Small intestine (tissue), 7 donors: ENCODE measurements around the gene NRG3. TPM values are rescaled to one million over a fixed set of nuclear protein-coding genes. Genes with fewer than 3 reads are reported as not detected.
A peak's percentile ranks its signal among the peaks of the same experiment; 100 is the strongest.

Source experiments
- DNase-seq, 2 donors: peaks; one replicate each; pipeline versions ENCODE4 v3.0.0 to v3.0.0-alpha.2; 2013
- FAIRE-seq: peaks from 2 replicates; lab custom pipeline; 2012; peaks lifted over from hg19 to GRCh38; lab: Jason Lieb, UNC
- H3K27ac ChIP-seq, 3 donors: one replicate each; pipeline ENCODE4 v1.5.1; 2013; ENCODE audit warnings: low read length in 2 of 3, mild to moderate bottlenecking in 2 of 3, control low read depth in 1 of 3, inconsistent platforms in 1 of 3, low read depth in 1 of 3, moderate library complexity in 1 of 3
- H3K27me3 ChIP-seq, 3 donors: one replicate each; pipeline ENCODE4 v1.6.1; 2013; ENCODE audit warnings: low read length in 3 of 3, inconsistent platforms in 1 of 3; ENCODE audit not compliant: control insufficient read depth in 3 of 3, insufficient read depth in 3 of 3
- H3K36me3 ChIP-seq, 3 donors: one replicate each; pipeline ENCODE4 v1.6.1; 2013; ENCODE audit warnings: low read length in 3 of 3, inconsistent platforms in 1 of 3, low read depth in 1 of 3, mild to moderate bottlenecking in 1 of 3, moderate library complexity in 1 of 3; ENCODE audit not compliant: control insufficient read depth in 3 of 3, insufficient read depth in 2 of 3
- H3K4me1 ChIP-seq, 3 donors: one replicate each; pipeline ENCODE4 v1.6.1; 2013; ENCODE audit warnings: low read length in 2 of 3, inconsistent platforms in 1 of 3, low read depth in 1 of 3, mild to moderate bottlenecking in 1 of 3, moderate library complexity in 1 of 3; ENCODE audit not compliant: control insufficient read depth in 3 of 3, insufficient read depth in 2 of 3
- H3K4me3 ChIP-seq, 3 donors: one replicate each; pipeline ENCODE4 v1.5.1; 2013; ENCODE audit warnings: low read length in 3 of 3, control low read depth in 1 of 3, inconsistent platforms in 1 of 3, low read depth in 1 of 3, mild to moderate bottlenecking in 1 of 3, moderate library complexity in 1 of 3
- H3K9me3 ChIP-seq, 2 donors: one replicate each; pipeline ENCODE4 v1.6.1; 2013; ENCODE audit warnings: low read depth in 1 of 2, low read length in 1 of 2; ENCODE audit not compliant: control insufficient read depth in 2 of 2, insufficient read depth in 1 of 2
- WGBS, 3 donors: extraction: QIAGEN DNeasy Blood & Tissue Kit; methylation state at CpG; one replicate each; pipeline ENCODE4 v1.1.7; 2013; 5-methylcytosine and 5-hydroxymethylcytosine counted together
- polyA plus RNA-seq, 4 donors: library from polyadenylated mRNA; stranded (reverse) in 3 of 4; unstranded in 1 of 4; fragments of 200-250 nt in 3 of 4; fragments of 120-200 nt in 1 of 4; gene quantifications; one replicate each; pipeline versions ENCODE4 v1.2.1 to v1.2.3, GENCODE V29; 2013
- donor health status: healthy with polysubstance abuse.
- donor health status: control.
- donor health status: control.
- donor health status: Bipolar disorder and iron deficiency.
- donor health status: healthy.

Gene NRG3
- polyA plus RNA-seq, 4 donors, result 0.25 to 0.72 TPM; not detected in 2

- DNase-seq (peak; percentile 16 to 51), FAIRE-seq (no peak)
- WGBS, 3 donors, result 12 to 61% (median 16%) methylated on average over 2 of the region's 2 CpGs
- Histone ChIP-seq H3K27ac (no peak overlapping the region), H3K9me3 (no peaks in the 10 kb centered on the region), H3K27me3 (no peaks in the 10 kb centered on the region), H3K4me3 (no peak overlapping the region), H3K4me1 (no peaks in the 10 kb centered on the region), H3K36me3 (no peaks in the 10 kb centered on the region)
These were observed 1059.4 kb downstream of the NRG3 start for GRCh38 chr10:82934429-82934828.

GRCh38 chr10:82934947-82935346, 1060.0 kb downstream of the NRG3 start:
- WGBS, 3 donors, result 70 to 85% (median 82%) methylated on average over 2 of the region's 2 CpGs
- FAIRE-seq (no peak), DNase-seq (no peak)
- H3K4me3 ChIP-seq, result no peak overlapping the region
- no peaks in the 10 kb centered on the region for H3K4me1 ChIP-seq
- H3K27ac ChIP-seq, result no peak overlapping the region
- no peaks in the 10 kb centered on the region for H3K27me3 ChIP-seq
- no peaks in the 10 kb centered on the region for H3K36me3 ChIP-seq
- H3K9me3 ChIP-seq, result no peaks in the 10 kb centered on the region

- H3K27ac ChIP-seq, result no peak overlapping the region
- DNase-seq (no peak), FAIRE-seq (no peak)
- 62 to 77% (median 65%) methylated on average over 4 of the region's 4 CpGs for WGBS, 3 donors
- no peaks in the 10 kb centered on the region for H3K36me3 ChIP-seq
- H3K9me3 ChIP-seq, result no peaks in the 10 kb centered on the region
- no peaks in the 10 kb centered on the region for H3K4me1 ChIP-seq
- H3K27me3 ChIP-seq, result no peaks in the 10 kb centered on the region
- H3K4me3 ChIP-seq, result no peak overlapping the region
These were observed 1063.3 kb downstream of the NRG3 start for GRCh38 chr10:82938331-82938730.

GRCh38 chr10:82942286-82943099, 1067.5 kb downstream of the NRG3 start:
- Histone ChIP-seq H3K36me3 (no peaks in the 10 kb centered on the region), H3K4me3 (no peak overlapping the region), H3K4me1 (no peaks in the 10 kb centered on the region), H3K27me3 (no peaks in the 10 kb centered on the region), H3K9me3 (peaks cover 0 to 2% of the 10 kb centered on the region in 2 donors), H3K27ac (no peak overlapping the region)
- no peak for FAIRE-seq
- WGBS, 3 donors, result 56 to 82% (median 77%) methylated on average over 3 of the region's 3 CpGs
- DNase-seq, result no peak

- no peak for FAIRE-seq
- H3K9me3 ChIP-seq, result peaks cover 0 to 2% of the 10 kb centered on the region in 2 donors
- no peaks in the 10 kb centered on the region for H3K4me1 ChIP-seq
- no peaks in the 10 kb centered on the region for H3K36me3 ChIP-seq
- no peak overlapping the region for H3K4me3 ChIP-seq
- no peak for DNase-seq
- H3K27me3 ChIP-seq, result no peaks in the 10 kb centered on the region
- H3K27ac ChIP-seq, result no peak overlapping the region
- 64 to 85% (median 73%) methylated on average over 3 of the region's 3 CpGs for WGBS, 3 donors
These were observed 1068.1 kb downstream of the NRG3 start for GRCh38 chr10:82943142-82943541.

GRCh38 chr10:82949816-82950575, 1075.0 kb downstream of the NRG3 start:
- peaks cover 0 to 2% of the 10 kb centered on the region in 2 donors for H3K9me3 ChIP-seq
- H3K4me3 ChIP-seq, result no peak overlapping the region
- no peaks in the 10 kb centered on the region for H3K27me3 ChIP-seq
- FAIRE-seq (no peak), DNase-seq (no peak)
- no peak overlapping the region for H3K27ac ChIP-seq
- 83 to 85% (median 85%) methylated on average over 2 of the region's 2 CpGs for WGBS, 3 donors
- no peaks in the 10 kb centered on the region for H3K36me3 ChIP-seq
- no peaks in the 10 kb centered on the region for H3K4me1 ChIP-seq

DNA sequence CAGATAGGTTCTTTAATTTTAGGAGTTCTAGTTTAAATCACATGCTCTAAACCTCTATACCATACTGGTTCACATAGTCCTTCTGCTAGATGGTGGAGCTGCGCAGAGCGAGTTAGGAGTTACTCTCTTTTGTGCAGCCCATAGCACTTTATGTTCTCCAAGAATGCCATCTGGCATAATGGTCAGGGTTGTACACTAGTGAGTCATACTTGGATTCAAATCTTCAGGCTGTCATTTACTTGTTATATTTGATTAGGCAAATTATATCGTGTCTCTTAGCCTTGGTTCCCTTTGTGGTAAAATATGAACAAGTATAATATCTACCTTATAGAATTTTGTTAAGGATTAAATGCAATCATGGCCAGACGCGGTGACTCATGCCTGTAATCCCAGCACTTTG, 1078.3 kb downstream of the NRG3 start:
- 87 to 91% (median 87%) methylated on average over 5 of the region's 5 CpGs for WGBS, 3 donors
- FAIRE-seq, result no peak

GRCh38 chr10:82953909-82954308, 1078.9 kb downstream of the NRG3 start:
- Histone ChIP-seq H3K4me1 (no peaks in the 10 kb centered on the region), H3K36me3 (no peaks in the 10 kb centered on the region), H3K9me3 (no peaks in the 10 kb centered on the region), H3K27me3 (no peaks in the 10 kb centered on the region), H3K27ac (no peak overlapping the region), H3K4me3 (no peak overlapping the region)
- 50 to 63% (median 54%) methylated on average over 4 of the region's 4 CpGs for WGBS, 3 donors
- FAIRE-seq (no peak), DNase-seq (no peak)

More for the DNA sequence above, 1078.3 kb downstream of the NRG3 start:
- Histone ChIP-seq H3K4me3 (no peak overlapping the region), H3K27me3 (no peaks in the 10 kb centered on the region), H3K4me1 (no peaks in the 10 kb centered on the region), H3K36me3 (no peaks in the 10 kb centered on the region), H3K27ac (no peak overlapping the region), H3K9me3 (no peaks in the 10 kb centered on the region)
- DNase-seq, result no peak
